Pancreas (tissue), 10 donors: ENCODE results near the gene DGLUCY. TPM values are rescaled to one million over a fixed set of nuclear protein-coding genes. Genes with fewer than 3 reads are reported as not detected.

Experiments
- ATAC-seq, 4 donors: fragments of 200-7000 bp; cut with Tn5 transposase; one replicate each; pipeline versions ENCODE4 v1.8.0 to v1.9.1; 2020; ENCODE audit warnings: mild to moderate bottlenecking in 4 of 4, moderate library complexity in 4 of 4
- DNase-seq, 6 donors: peaks; one replicate each; pipeline ENCODE4 v3.0.0-alpha.2; 2020
- FAIRE-seq: peaks from 2 replicates; lab custom pipeline; 2012; peaks lifted over from hg19 to GRCh38; lab: Jason Lieb, UNC
- H3K27ac ChIP-seq, 4 donors: fragments of 200-600 bp; sonication (generic); 1 replicate in 3 of 4; 2 replicates in 1 of 4; pipeline versions ENCODE4 v1.5.0 to v1.8.0; 2020
- H3K27me3 ChIP-seq, 4 donors: fragments of 200-600 bp; one replicate each; pipeline ENCODE4 v1.8.0; 2021
- H3K36me3 ChIP-seq, 3 donors: fragments of 200-600 bp; sonication (generic) in 1 of 3; one replicate each; pipeline versions ENCODE4 v1.5.0 to v1.8.0; 2020 to 2021
- H3K4me1 ChIP-seq, 3 donors: fragments of 200-600 bp; one replicate each; pipeline ENCODE4 v1.8.0; 2021
- H3K4me3 ChIP-seq, 4 donors: fragments of 200-600 bp; sonication (generic) in 2 of 4; one replicate each; pipeline versions ENCODE4 v1.5.0 to v1.8.0; 2020 to 2021
- H3K9me3 ChIP-seq, 4 donors: fragments of 200-600 bp; one replicate each; pipeline ENCODE4 v1.8.0; 2021
- WGBS, 2 donors: extraction: QIAGEN DNeasy Blood & Tissue Kit; methylation state at CpG; one replicate each; pipeline ENCODE4 v1.1.7; 2013; 5-methylcytosine and 5-hydroxymethylcytosine counted together
- intact Hi-C, 3 donors: fragments of 100-400 bp; cut with DNase I; formaldehyde crosslinking; loops; one replicate each; pipeline versions ENCODE4 v1.11.1 to v1.14.2; 2022
- polyA plus RNA-seq, 2 donors: library from polyadenylated mRNA; stranded (reverse); fragments of 200-250 nt; gene quantifications; one replicate each; pipeline ENCODE4 v1.2.3, GENCODE V29; 2013
- total RNA-seq, 6 donors: library from RNA; stranded (reverse); fragmentation: NEBNext Ultra II Directional in 4 of 6; extraction: Animal tissue kit (Norgen Biotek cat#: 25700) in 4 of 6; gene quantifications; one replicate each; pipeline versions ENCODE4 v1.2.1 to v1.2.4, GENCODE V29; 2021 to 2023
- TF ChIP-seq, protein P1 (sequence below), 4 donors: fragments of 200-600 bp; sonication (generic) in 3 of 4; IDR thresholded peaks; one replicate each; pipeline versions ENCODE4 v1.5.0 to v1.8.0; 2021; ENCODE audit warnings: antibody characterized with exemption in 4 of 4
- donor health status: healthy with polysubstance abuse.
- donor health status: DM: no; HTN: no; CAD: no; lungs with moderate emphysema.
- donor health status: DM: no; HTN: no; CAD: no.
- donor health status: control.
- donor health status: control.
- donor health status: Bipolar disorder and iron deficiency.
- donor health status: DM: yes; HTN: yes; CAD: no.
- donor health status: DM: no; HTN: no; CAD: no.
- donor health status: DM: no; HTN: no; CAD: no.
- donor health status: DM: yes; HTN: yes; CAD: no.

Gene DGLUCY
- total and polyA plus RNA-seq, 8 donors = 11.9 to 43.4 (median 23.1) TPM

- Histone ChIP-seq H3K36me3 (no peaks in the 10 kb centered on the region), H3K4me3 (no peak overlapping the region), H3K27me3 (no peaks in the 10 kb centered on the region), H3K9me3 (no peaks in the 10 kb centered on the region), H3K27ac (peak overlapping the region in 1 of 4 donors; percentile 69), H3K4me1 (peaks cover 0 to 13% (median 0%) of the 10 kb centered on the region in 3 donors)
- TF ChIP-seq, protein P1, sequence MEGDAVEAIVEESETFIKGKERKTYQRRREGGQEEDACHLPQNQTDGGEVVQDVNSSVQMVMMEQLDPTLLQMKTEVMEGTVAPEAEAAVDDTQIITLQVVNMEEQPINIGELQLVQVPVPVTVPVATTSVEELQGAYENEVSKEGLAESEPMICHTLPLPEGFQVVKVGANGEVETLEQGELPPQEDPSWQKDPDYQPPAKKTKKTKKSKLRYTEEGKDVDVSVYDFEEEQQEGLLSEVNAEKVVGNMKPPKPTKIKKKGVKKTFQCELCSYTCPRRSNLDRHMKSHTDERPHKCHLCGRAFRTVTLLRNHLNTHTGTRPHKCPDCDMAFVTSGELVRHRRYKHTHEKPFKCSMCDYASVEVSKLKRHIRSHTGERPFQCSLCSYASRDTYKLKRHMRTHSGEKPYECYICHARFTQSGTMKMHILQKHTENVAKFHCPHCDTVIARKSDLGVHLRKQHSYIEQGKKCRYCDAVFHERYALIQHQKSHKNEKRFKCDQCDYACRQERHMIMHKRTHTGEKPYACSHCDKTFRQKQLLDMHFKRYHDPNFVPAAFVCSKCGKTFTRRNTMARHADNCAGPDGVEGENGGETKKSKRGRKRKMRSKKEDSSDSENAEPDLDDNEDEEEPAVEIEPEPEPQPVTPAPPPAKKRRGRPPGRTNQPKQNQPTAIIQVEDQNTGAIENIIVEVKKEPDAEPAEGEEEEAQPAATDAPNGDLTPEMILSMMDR (IDR thresholded peaks at IDR 0.05) = no peak
- FAIRE-seq (no peak), DNase-seq (no peak), ATAC-seq (no peak)
- WGBS, 2 donors = 73% methylated on average over 4 of the region's 4 CpGs
- intact Hi-C loops = no loop called here
Measured at GRCh38 chr14:91125801-91126200, 11.9 kb downstream of the DGLUCY start.

GRCh38 chr14:91126761-91127160 is 12.9 kb downstream of the DGLUCY start:
- TF ChIP-seq, protein P1 (IDR thresholded peaks at IDR 0.05) = no peak
- FAIRE-seq (no peak), ATAC-seq (no peak), DNase-seq (no peak)
- WGBS, 2 donors = 87 to 92% methylated on average over 2 of the region's 2 CpGs
- H3K27ac ChIP-seq = no peak overlapping the region
- peaks cover 0 to 2% (median 0%) of the 10 kb centered on the region in 3 donors for H3K36me3 ChIP-seq
- H3K27me3 ChIP-seq = no peaks in the 10 kb centered on the region
- H3K9me3 ChIP-seq = no peaks in the 10 kb centered on the region
- H3K4me1 ChIP-seq = peaks cover 0 to 13% (median 0%) of the 10 kb centered on the region in 3 donors
- intact Hi-C loops = no loop called here
- H3K4me3 ChIP-seq = no peak overlapping the region

DNA sequence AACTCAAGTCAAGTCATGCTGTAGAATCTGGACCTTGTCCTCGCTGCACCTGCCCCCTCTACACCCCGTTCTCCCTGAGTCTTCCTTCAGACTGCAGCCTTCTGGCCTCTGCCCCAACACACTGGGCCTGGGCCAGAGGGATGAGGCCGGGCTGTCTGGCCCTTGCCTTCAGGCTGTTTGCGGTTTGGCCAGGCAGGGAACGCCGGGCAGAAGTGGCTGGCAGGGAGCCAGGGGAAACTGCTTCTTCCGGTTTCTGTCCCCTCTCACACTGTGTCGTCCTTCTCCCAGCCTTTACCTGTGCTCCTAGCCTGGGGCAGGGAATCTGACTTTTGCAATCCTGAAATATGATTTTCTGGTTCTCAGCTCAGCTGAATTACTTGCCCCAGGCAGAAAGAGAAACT is 13.5 kb downstream of the DGLUCY start:
- DNase-seq = peak; percentile 32 to 81 (median 68)
- H3K27ac ChIP-seq = peak overlapping the region in 3 of 4 donors; percentile 7 to 50 (median 48)
- WGBS, 2 donors = 34 to 40% methylated on average over 8 of the region's 8 CpGs

DNA sequence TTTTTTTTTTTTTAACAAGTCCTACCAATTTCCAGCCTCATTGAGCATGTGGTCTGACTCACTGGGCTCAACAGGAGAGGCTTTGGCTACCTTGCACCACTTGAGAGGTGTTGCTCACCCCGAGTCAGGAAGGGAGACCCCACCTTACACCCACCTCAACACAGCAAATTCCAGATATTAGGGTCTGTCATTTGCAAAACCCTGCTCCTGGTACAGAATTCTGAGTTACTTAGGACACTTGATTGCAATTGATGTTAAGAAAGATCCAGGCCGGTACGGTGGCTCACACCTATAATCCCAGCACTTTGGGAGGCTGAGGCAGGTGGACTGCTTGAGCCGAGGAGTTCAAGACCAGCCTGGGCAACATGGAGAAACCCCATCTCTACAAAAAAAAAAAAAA is 14.1 kb downstream of the DGLUCY start:
- 96 to 98% methylated on average over 4 of the region's 4 CpGs for WGBS, 2 donors
- TF ChIP-seq, protein P1 (IDR thresholded peaks at IDR 0.05) = no peak
- intact Hi-C loops = no loop called here
- Histone ChIP-seq H3K9me3 (no peaks in the 10 kb centered on the region), H3K27me3 (no peaks in the 10 kb centered on the region), H3K27ac (peak overlapping the region in 2 of 4 donors; percentile 48 to 50), H3K36me3 (peaks cover 0 to 6% (median 0%) of the 10 kb centered on the region in 3 donors), H3K4me1 (peaks cover 0 to 13% (median 0%) of the 10 kb centered on the region in 3 donors), H3K4me3 (no peak overlapping the region)
- DNase-seq (no peak), ATAC-seq (no peak), FAIRE-seq (no peak)

More for the DNA sequence above, 13.5 kb downstream of the DGLUCY start:
- FAIRE-seq = no peak
- Histone ChIP-seq H3K9me3 (no peaks in the 10 kb centered on the region), H3K36me3 (peaks cover 0 to 6% (median 0%) of the 10 kb centered on the region in 3 donors), H3K4me3 (no peak overlapping the region), H3K4me1 (peaks cover 0 to 13% (median 0%) of the 10 kb centered on the region in 3 donors), H3K27me3 (no peaks in the 10 kb centered on the region)
- ATAC-seq = peak; percentile 58 to 83 (median 76)
- TF ChIP-seq, protein P1 (IDR thresholded peaks at IDR 0.05) = no peak
- intact Hi-C loops = no loop called here

DNA sequence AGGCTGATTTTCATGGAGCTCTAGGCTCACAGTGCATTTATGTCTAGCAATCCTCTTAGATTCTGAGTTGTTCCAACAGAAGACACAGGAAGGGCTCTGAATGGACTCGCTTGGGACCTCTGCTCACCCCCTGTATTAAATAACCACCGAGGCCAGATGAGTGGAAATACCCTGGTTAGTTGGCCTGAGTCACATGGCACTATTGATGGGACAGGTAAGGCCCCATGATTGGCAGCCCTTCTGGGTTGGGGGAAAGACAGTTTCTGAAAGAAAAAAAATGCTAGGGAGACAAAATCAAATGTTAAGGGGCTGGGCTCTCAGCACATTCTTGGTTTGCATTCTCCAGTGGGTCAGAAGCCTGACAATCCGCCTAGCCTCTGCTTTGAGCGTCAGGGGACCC is 14.8 kb downstream of the DGLUCY start:
- peaks cover 0 to 6% (median 0%) of the 10 kb centered on the region in 3 donors for H3K36me3 ChIP-seq
- TF ChIP-seq, protein P1 (IDR thresholded peaks at IDR 0.05) = no peak
- DNase-seq = no peak
- ATAC-seq = no peak
- no peak overlapping the region for H3K27ac ChIP-seq
- peaks cover 0 to 13% (median 0%) of the 10 kb centered on the region in 3 donors for H3K4me1 ChIP-seq
- no peak overlapping the region for H3K4me3 ChIP-seq
- 85 to 92% methylated on average over 4 of the region's 4 CpGs for WGBS, 2 donors
- H3K27me3 ChIP-seq = no peaks in the 10 kb centered on the region
- FAIRE-seq = no peak
- H3K9me3 ChIP-seq = no peaks in the 10 kb centered on the region
- intact Hi-C loops = no loop called here
